ENCODE data around the gene TRPM3.

- TF ChIP-seq CTCF (IDR thresholded peaks at IDR 0.05) (no peak), EZH2 (IDR thresholded peaks at IDR 0.05; ENCODE audit: borderline replicate concordance, insufficient read depth, low read depth, low read length, poor library complexity, severe bottlenecking) (no peak)
Observed at GRCh38 chr9:71048280-71048679, 73.1 kb downstream of the TRPM3 start.
